GM19238 (cell line): ENCODE measurements around the gene NPAS1.
"Not testable (repeated sequence)": the region's sequence is repeated elsewhere in the genome, so short reads cannot be mapped to it uniquely, and the experiment has no call there.

Experiments used
- DNase-seq: peaks from one replicate; pipeline ENCODE4 v3.0.0; 2011; ENCODE audit warnings: low spot score; ENCODE audit not compliant: insufficient read length

The NPAS1 gene

GRCh38 chr19:47075941-47076340, 56.3 kb downstream of the NPAS1 start:
- no peak for DNase-seq

- DNase-seq = not testable (repeated sequence)
These were observed 58.7 kb downstream of the NPAS1 start for GRCh38 chr19:47078351-47078750.

DNA sequence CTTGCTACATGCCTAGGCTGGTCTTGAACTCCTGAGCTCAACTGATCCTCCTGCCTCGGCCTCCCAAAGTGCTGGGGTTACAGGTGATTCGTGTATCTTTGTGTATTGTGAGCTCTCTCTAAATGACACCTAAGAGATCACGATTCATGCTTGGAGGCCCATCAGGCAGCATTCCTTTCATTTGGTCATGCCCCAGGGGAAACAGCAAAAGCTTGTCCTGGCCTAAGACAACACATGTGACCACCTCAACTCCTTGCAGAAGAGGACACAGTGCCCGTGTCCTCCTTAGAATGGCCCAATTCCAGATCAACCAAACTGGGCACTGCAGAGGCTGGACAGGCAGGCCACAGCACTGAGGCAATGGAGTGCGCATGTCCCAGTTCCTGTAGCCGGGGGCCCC, 61.5 kb downstream of the NPAS1 start:
- no peak for DNase-seq

GRCh38 chr19:47082493-47082892, 62.9 kb downstream of the NPAS1 start:
- no peak for DNase-seq

DNA sequence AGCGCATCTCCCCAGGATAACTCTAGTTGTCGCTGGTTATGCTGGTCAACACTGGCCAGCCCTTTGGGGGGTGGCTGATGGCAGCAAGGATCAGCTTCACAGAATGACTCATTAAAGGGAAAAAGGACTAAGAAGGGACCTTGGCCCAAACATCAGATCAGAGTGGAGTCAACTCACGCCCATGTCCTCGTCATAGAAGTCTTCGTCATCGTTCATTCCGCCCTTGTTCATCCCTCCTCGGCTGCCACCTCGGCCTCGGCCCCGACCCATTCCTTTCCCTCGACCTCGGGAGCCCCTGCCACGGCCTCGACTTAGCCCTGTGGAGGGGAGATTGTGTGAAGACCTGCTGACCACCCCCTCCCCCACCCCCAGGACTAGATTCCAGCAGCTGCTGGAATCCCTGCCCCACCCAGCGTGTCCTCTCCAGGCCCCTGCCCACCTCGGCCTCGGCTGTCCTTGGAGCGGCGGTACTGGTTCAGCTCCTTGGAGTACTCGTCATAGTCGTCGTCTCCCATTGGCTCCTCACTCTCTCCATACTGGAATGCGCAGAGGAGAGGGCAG, 65.3 kb downstream of the NPAS1 start:
- DNase-seq = no peak

DNA sequence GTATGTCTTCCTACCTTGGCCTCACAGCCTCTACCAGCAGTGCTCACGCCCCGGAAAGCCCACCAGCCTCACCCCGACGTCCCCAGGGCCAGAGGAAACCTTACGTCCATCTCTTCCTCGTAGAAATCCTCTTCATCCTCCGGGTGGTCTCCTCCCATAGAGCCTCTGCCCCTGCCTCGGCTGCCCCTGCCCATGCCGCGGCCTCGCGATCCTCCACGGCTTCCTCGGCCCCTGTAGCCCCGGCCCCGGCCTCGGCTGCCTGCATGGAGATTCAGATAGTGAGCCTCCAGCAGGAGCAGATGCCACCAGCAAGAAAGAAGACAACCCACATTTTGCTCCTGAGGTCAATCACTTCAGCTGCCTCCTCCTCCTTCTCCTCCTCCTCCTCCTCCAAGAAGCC, 66.6 kb downstream of the NPAS1 start:
- no peak for DNase-seq

GRCh38 chr19:47089767-47090350, 70.2 kb downstream of the NPAS1 start:
- no peak for DNase-seq

- DNase-seq = no peak
These were observed 73.6 kb downstream of the NPAS1 start for GRCh38 chr19:47093254-47093653.

GRCh38 chr19:47093841-47094240, 74.2 kb downstream of the NPAS1 start:
- DNase-seq = peak; percentile 67

GRCh38 chr19:47094557-47095475, 75.2 kb downstream of the NPAS1 start:
- DNase-seq = no peak
